IMR-90 (cell line): ENCODE data around the gene GRAMD2B.

Experiments used
- MXI1 ChIP-seq: IDR thresholded peaks from 2 replicates; pipeline ENCODE4 v1.6.1; 2012; ENCODE audit warnings: low read depth, mild to moderate bottlenecking, low read length, moderate library complexity, borderline replicate concordance
- RFX5 ChIP-seq: IDR thresholded peaks from 2 replicates; pipeline ENCODE4 v1.8.0; 2012; ENCODE audit warnings: low read depth, mild to moderate bottlenecking, low read length, moderate library complexity
- TF ChIP-seq, protein P1 (sequence below): conservative IDR thresholded peaks from 2 replicates; pipeline ENCODE4 v1.5.1; 2012; ENCODE audit warnings: mild to moderate bottlenecking, low read depth, low read length, improper control_type of control experiment

- TF ChIP-seq, protein P1, sequence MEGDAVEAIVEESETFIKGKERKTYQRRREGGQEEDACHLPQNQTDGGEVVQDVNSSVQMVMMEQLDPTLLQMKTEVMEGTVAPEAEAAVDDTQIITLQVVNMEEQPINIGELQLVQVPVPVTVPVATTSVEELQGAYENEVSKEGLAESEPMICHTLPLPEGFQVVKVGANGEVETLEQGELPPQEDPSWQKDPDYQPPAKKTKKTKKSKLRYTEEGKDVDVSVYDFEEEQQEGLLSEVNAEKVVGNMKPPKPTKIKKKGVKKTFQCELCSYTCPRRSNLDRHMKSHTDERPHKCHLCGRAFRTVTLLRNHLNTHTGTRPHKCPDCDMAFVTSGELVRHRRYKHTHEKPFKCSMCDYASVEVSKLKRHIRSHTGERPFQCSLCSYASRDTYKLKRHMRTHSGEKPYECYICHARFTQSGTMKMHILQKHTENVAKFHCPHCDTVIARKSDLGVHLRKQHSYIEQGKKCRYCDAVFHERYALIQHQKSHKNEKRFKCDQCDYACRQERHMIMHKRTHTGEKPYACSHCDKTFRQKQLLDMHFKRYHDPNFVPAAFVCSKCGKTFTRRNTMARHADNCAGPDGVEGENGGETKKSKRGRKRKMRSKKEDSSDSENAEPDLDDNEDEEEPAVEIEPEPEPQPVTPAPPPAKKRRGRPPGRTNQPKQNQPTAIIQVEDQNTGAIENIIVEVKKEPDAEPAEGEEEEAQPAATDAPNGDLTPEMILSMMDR = no peak
- TF ChIP-seq MXI1 (no peak), RFX5 (no peak)
These were observed 56.6 kb downstream of the GRAMD2B start for GRCh38 chr5:126479810-126480209.
